Activated naive CD8-positive, alpha-beta T cell (primary cell): Measurements from ENCODE around the gene AFF1.
A peak's percentile ranks its signal among the peaks of the same experiment; 100 is the strongest.

ENCODE experiments used
- H3K27ac Mint-ChIP-seq: one replicate; pipeline ENCODE4 v1.8.0; 2021; ENCODE audit warnings: mixed read lengths
- H3K27me3 Mint-ChIP-seq: one replicate; pipeline ENCODE4 v1.8.0; 2021; ENCODE audit warnings: mixed read lengths
- H3K36me3 Mint-ChIP-seq: one replicate; pipeline ENCODE4 v1.8.0; 2021; ENCODE audit warnings: mixed read lengths
- H3K4me1 Mint-ChIP-seq: one replicate; pipeline ENCODE4 v1.8.0; 2021; ENCODE audit warnings: low read depth, mixed read lengths
- H3K4me3 Mint-ChIP-seq: one replicate; pipeline ENCODE4 v1.8.0; 2021; ENCODE audit warnings: mild to moderate bottlenecking, mixed read lengths
- H3K9me3 Mint-ChIP-seq: one replicate; pipeline ENCODE4 v1.8.0; 2021; ENCODE audit warnings: low read depth, mixed read lengths

Gene AFF1

DNA sequence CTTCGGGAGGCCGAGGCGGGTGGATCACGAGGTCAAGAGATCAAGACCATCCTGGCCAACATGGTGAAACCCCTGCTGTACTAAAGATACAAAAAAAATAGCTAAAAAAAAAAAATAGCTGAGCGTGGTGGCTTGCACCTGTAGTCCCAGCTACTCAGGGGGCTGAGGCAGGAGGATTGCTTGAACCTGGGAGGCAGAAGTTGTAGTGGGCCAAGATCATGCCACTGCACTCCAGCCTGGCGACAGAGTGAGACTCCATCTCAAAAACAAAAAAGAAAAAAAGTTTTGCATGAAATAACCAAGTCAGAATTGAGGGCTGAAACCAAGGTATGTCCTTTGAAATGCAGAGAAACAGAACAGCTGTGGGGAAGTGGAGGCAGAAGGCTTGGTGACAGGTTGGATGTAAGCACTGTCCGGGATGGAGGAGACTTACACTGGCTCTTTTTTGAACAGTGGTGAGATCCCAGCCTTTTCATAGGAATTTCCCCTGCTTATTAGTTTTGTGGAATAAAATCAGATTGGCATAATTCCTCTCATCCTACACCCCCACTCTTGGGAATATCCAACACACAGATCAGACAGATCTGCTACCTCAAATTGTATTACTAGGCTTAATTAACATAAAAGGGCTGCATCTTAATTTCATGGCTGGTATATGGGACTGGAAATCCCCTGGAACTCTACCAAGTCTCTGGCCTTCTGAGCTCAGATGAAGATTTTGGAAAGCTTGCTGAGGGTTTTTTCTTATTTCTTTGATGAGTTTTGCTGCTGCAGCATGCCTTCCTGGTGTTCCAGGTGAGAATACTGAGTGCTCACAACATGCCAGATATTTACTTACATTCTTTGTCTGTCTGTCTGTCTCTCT is 23.8 kb upstream of the AFF1 start:
- H3K4me1 Mint-ChIP-seq: peaks cover 12% of the 10 kb centered on the region
- H3K9me3 Mint-ChIP-seq: no peaks in the 10 kb centered on the region
- no peak overlapping the region for H3K27ac Mint-ChIP-seq
- H3K27me3 Mint-ChIP-seq: no peaks in the 10 kb centered on the region
- no peak overlapping the region for H3K4me3 Mint-ChIP-seq
- peaks cover 7% of the 10 kb centered on the region for H3K36me3 Mint-ChIP-seq

DNA sequence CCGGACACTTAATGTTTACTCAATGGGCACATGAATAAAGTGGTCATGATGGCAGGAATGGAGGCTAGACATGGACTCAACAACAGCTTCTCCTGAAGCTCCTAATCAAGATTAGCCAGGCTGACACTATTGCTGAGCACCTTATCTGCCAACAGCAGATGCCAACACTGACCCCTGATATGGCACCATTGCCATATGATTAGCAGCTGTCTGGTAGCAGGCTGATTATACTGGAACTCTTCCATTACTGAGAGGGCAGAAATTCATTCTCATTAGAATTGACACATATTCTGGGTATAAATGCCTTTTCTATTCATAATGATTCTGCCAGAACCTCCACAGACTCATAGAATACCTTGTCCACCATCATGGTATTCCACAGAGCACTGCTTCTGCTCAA is 18.4 kb upstream of the AFF1 start:
- Mint-ChIP-seq H3K9me3 (no peaks in the 10 kb centered on the region), H3K27me3 (no peaks in the 10 kb centered on the region), H3K4me1 (no peaks in the 10 kb centered on the region), H3K36me3 (peaks cover 11% of the 10 kb centered on the region), H3K27ac (no peak overlapping the region), H3K4me3 (no peak overlapping the region)

DNA sequence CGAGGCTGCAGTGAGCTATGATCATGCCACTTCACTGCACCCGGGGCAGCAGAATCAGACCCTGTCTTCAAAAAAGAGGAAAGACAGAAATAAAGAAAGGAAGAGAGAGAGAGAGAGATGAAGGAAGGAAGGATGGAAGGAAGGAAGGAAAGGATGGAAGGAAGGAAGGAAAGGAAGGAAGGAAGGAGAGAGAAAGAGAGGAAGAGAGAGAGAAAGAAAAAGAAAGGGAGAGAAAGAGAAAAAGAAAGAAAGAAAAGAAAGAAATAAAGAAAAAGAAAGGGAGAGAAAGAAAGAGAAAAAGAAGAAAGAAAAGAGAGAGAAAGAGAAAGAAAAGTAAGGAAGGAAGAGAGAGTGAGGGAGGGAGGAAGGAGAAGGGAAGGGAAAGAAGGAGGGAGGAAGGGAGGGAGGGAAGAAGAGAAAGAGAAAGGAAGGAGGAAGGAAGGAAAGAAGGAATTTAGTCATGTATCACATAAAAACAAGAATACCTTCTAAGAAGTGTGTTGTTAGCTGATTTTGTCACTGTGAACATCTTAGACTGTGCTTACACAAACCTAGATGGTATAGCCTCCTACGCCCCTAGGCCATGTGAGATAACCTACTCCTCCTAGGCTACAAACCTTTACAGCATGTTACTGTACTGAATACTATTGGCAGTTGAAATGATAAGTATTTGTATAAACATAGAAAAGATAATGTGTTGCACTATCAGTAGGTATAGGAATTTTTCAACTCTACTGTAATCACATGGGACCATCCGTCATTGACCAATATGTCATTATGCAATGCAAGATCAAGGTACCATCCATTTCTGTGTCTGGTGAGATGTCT is 17.4 kb upstream of the AFF1 start:
- no peaks in the 10 kb centered on the region for H3K4me1 Mint-ChIP-seq
- no peaks in the 10 kb centered on the region for H3K27me3 Mint-ChIP-seq
- no peaks in the 10 kb centered on the region for H3K9me3 Mint-ChIP-seq
- H3K4me3 Mint-ChIP-seq: no peak overlapping the region
- H3K27ac Mint-ChIP-seq: no peak overlapping the region
- H3K36me3 Mint-ChIP-seq: peaks cover 11% of the 10 kb centered on the region

DNA sequence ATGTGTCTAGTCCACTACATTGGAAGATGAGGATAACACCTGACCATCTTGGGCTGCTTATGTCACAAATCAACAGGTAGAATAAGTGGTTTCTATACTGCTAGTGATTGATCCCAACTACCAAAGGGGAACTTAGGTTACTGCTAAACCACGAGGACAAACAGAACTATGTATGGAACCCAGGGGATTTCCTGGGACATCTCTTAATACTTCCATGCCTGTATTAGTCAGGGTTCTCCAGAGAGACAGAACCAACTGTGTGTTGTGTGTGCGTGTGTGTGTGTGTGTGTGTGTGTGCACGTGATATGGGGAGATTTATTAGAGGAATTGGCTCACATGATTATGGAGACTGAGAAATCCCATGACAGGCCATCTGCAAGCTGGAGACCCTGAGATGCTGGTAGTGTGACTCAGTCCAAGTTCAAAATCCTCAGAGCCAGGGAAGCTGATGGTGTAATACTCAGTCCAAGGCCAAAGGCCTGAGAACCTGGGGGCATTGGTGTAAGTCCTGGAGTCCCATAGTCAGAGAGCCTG is 16.2 kb upstream of the AFF1 start:
- Mint-ChIP-seq H3K4me1 (no peaks in the 10 kb centered on the region), H3K36me3 (peaks cover 11% of the 10 kb centered on the region), H3K27me3 (no peaks in the 10 kb centered on the region), H3K9me3 (no peaks in the 10 kb centered on the region), H3K27ac (no peak overlapping the region), H3K4me3 (no peak overlapping the region)

DNA sequence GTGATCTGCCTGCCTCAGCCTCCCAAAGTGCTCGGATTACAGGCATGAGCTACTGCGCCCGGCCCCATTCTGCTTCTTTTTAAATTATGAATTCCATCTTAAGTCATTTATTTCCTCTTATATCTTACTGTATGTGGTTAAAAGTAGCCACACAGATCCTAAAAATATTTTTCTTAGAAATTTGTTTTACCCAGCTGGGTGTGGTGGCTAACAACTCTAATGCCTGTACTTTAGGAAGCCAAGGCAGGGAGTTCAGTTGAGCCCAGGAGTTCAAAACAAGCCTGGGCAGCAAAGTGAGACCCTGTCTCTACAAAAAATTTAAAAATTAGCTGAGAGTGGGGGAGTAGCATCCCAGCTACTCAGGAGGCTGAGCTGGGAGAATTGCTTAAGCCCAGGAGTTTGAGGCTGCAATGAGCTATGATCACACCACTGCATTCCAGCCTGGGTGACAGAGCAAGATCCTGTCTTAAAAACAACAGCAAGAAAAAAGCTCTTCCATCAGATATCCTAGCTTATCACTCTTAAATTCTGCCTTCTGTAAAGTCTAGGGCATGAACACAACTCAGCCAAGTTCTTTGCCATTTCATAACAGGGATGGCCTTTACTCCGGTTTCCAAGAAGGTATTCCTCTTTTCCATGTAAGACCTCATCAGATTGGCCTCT is 15.1 kb upstream of the AFF1 start:
- H3K36me3 Mint-ChIP-seq: peaks cover 8% of the 10 kb centered on the region
- no peaks in the 10 kb centered on the region for H3K9me3 Mint-ChIP-seq
- H3K4me1 Mint-ChIP-seq: no peaks in the 10 kb centered on the region
- H3K27me3 Mint-ChIP-seq: no peaks in the 10 kb centered on the region
- H3K4me3 Mint-ChIP-seq: no peak overlapping the region
- H3K27ac Mint-ChIP-seq: no peak overlapping the region

DNA sequence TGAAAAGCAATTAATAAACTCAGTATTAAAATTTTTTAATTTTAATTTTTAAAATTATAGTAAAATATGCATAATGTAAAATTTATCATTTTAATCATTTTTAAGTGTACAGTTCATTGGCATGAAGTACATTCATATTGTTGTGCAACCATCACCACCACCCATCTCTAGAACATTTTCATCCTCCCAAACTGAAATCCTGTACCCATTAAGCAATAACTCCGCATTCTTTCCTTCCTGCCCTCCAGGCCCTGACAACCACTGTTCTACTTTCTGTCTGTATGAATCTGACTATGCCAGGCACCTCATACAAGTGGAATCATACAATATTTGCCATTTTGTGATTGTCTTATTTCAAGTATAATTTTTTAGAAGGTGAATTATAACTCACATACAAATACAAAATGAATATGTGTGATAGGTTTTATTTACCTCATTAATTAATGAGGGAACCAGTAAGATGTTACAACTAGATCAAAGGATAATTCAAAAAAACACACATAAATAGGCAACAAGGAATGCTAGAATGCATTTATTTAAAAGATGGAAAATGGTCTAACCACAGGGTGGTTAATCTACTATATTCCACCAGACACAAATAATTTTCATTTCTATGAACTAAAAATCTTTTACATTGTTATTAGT is 13.1 kb upstream of the AFF1 start:
- no peak overlapping the region for H3K27ac Mint-ChIP-seq
- peaks cover 4% of the 10 kb centered on the region for H3K36me3 Mint-ChIP-seq
- no peaks in the 10 kb centered on the region for H3K27me3 Mint-ChIP-seq
- H3K9me3 Mint-ChIP-seq: no peaks in the 10 kb centered on the region
- H3K4me3 Mint-ChIP-seq: no peak overlapping the region
- H3K4me1 Mint-ChIP-seq: no peaks in the 10 kb centered on the region

DNA sequence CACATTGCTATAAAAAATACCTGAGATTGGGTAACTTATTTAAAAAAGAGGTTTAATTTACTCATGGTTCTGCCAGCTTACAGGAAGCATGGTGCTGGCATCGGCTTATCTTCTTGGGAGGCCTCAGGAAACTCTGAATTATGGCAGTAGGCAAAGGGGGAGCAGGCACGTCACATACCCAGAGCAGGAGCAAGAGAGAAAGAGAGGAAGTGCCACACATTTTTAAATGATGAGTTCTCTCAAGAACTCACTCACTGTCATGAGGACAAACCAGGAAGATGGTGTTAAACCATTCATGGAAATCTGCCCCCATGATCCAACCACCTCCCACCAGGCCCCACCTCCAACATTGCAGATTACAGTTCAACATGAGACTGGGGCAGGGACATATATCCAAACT is 10.0 kb upstream of the AFF1 start:
- Mint-ChIP-seq H3K4me3 (no peak overlapping the region), H3K36me3 (peaks cover 3% of the 10 kb centered on the region), H3K27ac (no peak overlapping the region), H3K4me1 (peaks cover 17% of the 10 kb centered on the region), H3K27me3 (no peaks in the 10 kb centered on the region), H3K9me3 (no peaks in the 10 kb centered on the region)

DNA sequence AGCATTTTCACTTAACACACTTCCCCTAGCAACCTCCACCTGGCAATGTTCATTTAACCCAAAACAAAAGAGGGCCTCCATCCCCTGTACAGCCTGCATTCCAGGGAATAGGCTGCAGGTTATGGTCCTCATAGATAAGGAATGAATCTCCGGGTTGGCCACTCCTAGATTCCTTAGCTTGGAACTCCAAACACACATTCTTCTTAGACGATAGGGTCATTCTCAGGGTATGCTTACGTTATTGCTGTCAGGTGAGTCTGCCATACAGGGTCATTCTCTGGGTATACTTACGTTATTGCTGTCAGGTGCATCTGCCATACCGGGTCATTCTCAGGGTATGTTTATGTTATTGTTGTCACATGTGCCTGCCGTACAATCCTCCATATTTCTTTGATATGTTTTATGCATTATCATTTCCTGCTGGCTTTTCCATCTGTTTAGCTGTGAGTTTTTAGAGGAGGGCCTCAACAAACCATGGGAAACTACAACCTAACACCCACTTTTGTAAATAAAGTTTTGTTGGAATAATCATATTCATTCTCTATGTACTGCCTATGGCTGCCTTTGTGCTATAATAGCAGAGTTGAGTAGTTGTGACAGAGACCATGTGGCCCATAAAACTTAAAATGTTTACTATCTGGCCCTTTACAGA is 8.2 kb upstream of the AFF1 start:
- no peaks in the 10 kb centered on the region for H3K27me3 Mint-ChIP-seq
- H3K4me1 Mint-ChIP-seq: peaks cover 17% of the 10 kb centered on the region
- H3K36me3 Mint-ChIP-seq: peaks cover 10% of the 10 kb centered on the region
- no peak overlapping the region for H3K27ac Mint-ChIP-seq
- no peak overlapping the region for H3K4me3 Mint-ChIP-seq
- no peaks in the 10 kb centered on the region for H3K9me3 Mint-ChIP-seq

DNA sequence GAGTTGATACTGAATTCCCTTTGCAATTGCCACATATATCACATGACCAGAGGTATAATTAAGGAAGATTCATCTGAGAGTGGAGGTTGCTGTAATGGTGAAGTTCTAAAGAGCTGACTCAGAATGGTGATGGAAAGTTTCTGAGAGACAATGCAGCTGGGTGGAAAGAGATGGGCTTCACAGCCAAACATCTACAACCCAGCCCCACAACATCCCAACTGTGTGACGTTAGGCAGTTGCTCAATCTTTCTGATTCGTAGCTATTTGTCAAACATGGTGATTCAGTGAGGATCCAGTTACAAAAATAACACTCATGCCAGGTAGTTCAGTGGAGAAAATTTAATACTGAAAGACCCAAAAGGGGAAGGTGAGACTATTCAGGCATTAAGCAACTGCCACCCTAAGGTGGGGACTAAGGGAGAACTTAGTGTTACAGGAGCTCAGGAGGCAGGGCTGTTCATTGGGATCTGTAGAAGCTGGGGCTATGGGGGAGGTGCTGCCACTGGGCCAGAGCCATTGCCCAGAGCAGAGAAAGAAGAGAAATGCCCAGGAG is 6.9 kb upstream of the AFF1 start:
- Mint-ChIP-seq H3K4me3 (no peak overlapping the region), H3K27ac (peak overlapping the region; percentile 34), H3K9me3 (no peaks in the 10 kb centered on the region)

DNA sequence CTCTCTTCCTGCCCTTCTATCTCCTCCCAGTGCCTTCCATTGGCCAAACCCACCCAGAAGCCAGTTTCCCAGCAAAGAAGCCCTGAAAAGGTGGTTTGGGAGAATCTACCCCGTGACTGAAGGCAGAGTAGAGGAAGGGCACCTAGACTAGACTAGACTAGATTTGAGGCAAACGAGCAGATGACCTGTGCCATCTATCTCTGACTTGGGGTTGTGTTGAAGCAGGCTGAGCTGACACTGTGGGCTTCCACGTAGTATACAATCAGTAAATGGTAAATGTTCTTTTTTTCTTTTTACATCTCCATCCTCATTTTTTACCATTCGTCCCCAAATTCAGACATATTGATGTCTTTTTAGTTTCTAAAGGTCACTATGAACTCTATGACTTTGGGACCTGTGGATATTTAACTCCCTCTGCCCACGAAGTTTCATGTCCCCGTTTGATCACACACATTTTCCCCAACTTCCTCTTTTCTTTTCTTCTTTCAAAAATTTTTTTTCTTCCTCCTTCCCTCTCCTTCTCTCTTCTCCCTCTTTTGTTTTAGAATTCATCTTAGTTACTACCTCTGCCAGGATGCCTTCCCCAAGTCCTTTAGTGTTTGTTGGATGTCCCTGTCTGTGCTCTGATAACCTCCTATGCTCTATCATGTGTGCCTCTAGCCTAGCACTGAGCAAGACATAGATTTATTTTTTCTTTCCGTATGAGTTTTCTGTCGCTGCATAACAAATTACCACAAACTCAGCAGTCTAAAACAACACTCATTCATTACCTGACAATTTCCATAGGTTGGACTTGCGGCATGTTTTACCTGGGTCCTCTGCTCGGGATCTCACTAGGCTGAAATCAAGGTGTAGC is 6.2 kb upstream of the AFF1 start:
- Mint-ChIP-seq H3K4me1 (peaks cover 17% of the 10 kb centered on the region), H3K4me3 (no peak overlapping the region), H3K27ac (peak overlapping the region; percentile 0), H3K36me3 (peaks cover 12% of the 10 kb centered on the region), H3K27me3 (no peaks in the 10 kb centered on the region), H3K9me3 (no peaks in the 10 kb centered on the region)

More for the DNA sequence above, 6.9 kb upstream of the AFF1 start:
- H3K36me3 Mint-ChIP-seq: peaks cover 12% of the 10 kb centered on the region
- no peaks in the 10 kb centered on the region for H3K27me3 Mint-ChIP-seq
- H3K4me1 Mint-ChIP-seq: peaks cover 17% of the 10 kb centered on the region

DNA sequence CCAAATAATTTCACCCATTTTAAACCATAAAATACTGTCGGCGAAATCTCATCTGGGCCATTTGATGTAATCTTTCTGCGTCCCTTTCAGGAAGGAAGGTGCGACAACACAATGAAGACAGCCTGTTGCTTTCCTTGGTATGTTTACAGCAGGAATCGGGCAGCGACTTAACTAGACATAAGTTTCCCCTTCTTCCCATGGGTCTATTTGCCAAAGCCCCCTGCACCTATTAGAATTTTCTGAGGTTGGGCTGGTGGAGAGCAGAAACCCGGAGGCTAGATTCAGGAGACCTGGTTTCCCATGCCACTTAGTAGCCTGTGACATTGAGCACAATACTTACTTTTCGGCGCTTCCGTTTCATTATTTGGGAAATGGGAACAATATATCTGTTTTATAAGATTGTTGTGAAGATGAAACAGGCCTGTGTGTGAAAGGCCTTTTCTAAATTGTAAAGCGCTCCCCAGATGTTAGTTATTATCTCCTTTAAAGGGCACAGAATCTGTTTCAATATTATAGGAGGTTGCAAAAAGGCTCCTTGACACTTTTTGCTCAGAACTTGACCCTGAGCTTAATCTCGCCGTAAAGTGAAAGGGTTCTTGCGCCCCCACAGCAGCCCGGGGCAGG is 552 bp upstream of the AFF1 start:
- H3K36me3 Mint-ChIP-seq: peaks cover 12% of the 10 kb centered on the region
- H3K27ac Mint-ChIP-seq: peak overlapping the region; percentile 78
- H3K9me3 Mint-ChIP-seq: no peaks in the 10 kb centered on the region
- H3K27me3 Mint-ChIP-seq: no peaks in the 10 kb centered on the region
- H3K4me1 Mint-ChIP-seq: peaks cover 37% of the 10 kb centered on the region
- H3K4me3 Mint-ChIP-seq: peak overlapping the region; percentile 91

DNA sequence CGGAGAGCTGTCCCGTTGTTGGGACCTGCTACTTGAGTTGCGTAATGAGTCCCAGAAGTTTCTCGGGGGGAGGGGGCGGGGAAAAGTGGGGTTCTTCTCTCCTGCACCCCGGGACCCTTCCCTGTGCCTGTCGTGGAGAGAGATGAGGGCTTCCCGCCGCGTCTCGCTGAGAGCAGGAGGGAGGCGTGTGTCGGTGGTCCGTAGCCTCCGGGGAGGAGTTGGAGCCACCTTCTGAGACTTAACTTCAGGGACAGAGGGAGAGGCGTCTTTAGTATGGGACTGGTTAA is 698 bp downstream of the AFF1 start:
- Mint-ChIP-seq H3K27ac (peak overlapping the region; percentile 96), H3K4me1 (peaks cover 50% of the 10 kb centered on the region), H3K27me3 (no peaks in the 10 kb centered on the region), H3K36me3 (peaks cover 7% of the 10 kb centered on the region), H3K4me3 (peak overlapping the region; percentile 89), H3K9me3 (no peaks in the 10 kb centered on the region)
